ENCODE data around the gene SLC25A15.

DNA sequence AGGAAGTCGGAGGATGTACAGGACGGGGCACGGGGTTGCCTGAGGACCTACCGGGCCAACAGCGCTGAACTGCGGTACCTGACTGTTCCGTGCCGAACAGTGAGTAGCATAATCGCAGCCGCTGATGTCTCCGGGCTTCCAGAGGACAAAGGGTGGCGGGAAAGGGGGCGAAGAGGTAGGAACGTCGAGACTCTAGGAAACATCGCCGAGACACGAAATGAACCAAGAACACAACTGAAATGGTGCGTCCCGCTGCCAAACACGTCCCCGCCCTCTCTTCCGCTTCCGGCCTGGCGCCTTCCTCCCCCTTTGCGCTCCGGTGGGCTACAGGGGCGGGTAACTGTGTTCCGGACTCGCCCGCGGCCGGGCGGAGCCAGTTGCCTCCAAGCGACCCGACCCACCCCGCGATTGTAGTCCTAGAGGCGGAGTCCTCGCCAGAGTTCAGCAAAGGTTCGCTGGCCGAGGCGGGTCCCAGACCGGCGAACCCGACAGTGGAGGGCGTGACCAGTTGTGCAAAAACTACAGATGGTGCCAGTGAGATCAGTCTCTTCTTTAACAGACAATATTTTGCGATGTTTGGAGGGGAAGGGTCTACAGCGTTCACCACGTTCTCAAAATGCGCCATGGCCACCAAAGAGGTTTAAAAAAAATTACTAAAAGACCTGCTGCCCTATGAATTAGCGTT lies 18.3 kb upstream of the SLC25A15 start, which contains the start of gene MRPS31:
- TF ChIP-seq NFIC (IDR thresholded peaks at IDR 0.05; ENCODE audit: borderline replicate concordance) (no peak; the same call in 1 of the 2 replicates), POLR2AphosphoS5 (IDR thresholded peaks at IDR 0.05; ENCODE audit: low read depth, low read length) (peak; percentile 92), RFX5 (IDR thresholded peaks at IDR 0.05; ENCODE audit: low read length) (peak; percentile 73; the same call in 1 of the 2 replicates), EP300 (IDR thresholded peaks at IDR 0.05; ENCODE audit: borderline replicate concordance in 1 of 2, low read depth in 1 of 2, low read length in 1 of 2) (peak in 1 of 2 experiments; percentile 46; a peak in 1 of 4 replicates), EZH2phosphoT487 (IDR thresholded peaks at IDR 0.05; ENCODE audit: borderline replicate concordance, low read depth) (no peak), CHD2 (IDR thresholded peaks at IDR 0.05; ENCODE audit: low read length, partially characterized antibody) (peak; percentile 96), FOXJ3 (CRISPR knock-in tag; IDR thresholded peaks at IDR 0.05) (no peak), RAD21 (IDR thresholded peaks at IDR 0.05; ENCODE audit: low read length) (no peak), YY1 (IDR thresholded peaks at IDR 0.05; ENCODE audit: low read depth) (peak; percentile 65; the same call in 1 of the 2 replicates)
- TF ChIP-seq, protein P1, sequence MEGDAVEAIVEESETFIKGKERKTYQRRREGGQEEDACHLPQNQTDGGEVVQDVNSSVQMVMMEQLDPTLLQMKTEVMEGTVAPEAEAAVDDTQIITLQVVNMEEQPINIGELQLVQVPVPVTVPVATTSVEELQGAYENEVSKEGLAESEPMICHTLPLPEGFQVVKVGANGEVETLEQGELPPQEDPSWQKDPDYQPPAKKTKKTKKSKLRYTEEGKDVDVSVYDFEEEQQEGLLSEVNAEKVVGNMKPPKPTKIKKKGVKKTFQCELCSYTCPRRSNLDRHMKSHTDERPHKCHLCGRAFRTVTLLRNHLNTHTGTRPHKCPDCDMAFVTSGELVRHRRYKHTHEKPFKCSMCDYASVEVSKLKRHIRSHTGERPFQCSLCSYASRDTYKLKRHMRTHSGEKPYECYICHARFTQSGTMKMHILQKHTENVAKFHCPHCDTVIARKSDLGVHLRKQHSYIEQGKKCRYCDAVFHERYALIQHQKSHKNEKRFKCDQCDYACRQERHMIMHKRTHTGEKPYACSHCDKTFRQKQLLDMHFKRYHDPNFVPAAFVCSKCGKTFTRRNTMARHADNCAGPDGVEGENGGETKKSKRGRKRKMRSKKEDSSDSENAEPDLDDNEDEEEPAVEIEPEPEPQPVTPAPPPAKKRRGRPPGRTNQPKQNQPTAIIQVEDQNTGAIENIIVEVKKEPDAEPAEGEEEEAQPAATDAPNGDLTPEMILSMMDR (IDR thresholded peaks at IDR 0.05), result no peak
- TF ChIP-seq, protein P2, sequence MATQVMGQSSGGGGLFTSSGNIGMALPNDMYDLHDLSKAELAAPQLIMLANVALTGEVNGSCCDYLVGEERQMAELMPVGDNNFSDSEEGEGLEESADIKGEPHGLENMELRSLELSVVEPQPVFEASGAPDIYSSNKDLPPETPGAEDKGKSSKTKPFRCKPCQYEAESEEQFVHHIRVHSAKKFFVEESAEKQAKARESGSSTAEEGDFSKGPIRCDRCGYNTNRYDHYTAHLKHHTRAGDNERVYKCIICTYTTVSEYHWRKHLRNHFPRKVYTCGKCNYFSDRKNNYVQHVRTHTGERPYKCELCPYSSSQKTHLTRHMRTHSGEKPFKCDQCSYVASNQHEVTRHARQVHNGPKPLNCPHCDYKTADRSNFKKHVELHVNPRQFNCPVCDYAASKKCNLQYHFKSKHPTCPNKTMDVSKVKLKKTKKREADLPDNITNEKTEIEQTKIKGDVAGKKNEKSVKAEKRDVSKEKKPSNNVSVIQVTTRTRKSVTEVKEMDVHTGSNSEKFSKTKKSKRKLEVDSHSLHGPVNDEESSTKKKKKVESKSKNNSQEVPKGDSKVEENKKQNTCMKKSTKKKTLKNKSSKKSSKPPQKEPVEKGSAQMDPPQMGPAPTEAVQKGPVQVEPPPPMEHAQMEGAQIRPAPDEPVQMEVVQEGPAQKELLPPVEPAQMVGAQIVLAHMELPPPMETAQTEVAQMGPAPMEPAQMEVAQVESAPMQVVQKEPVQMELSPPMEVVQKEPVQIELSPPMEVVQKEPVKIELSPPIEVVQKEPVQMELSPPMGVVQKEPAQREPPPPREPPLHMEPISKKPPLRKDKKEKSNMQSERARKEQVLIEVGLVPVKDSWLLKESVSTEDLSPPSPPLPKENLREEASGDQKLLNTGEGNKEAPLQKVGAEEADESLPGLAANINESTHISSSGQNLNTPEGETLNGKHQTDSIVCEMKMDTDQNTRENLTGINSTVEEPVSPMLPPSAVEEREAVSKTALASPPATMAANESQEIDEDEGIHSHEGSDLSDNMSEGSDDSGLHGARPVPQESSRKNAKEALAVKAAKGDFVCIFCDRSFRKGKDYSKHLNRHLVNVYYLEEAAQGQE (IDR thresholded peaks at IDR 0.05; ENCODE audit: low read depth, low read length), result peak; percentile 45; the same call in 1 of the 2 replicates

Measured in SK-N-SH (cell line).